Muscle of leg (tissue), 11 donors: ENCODE measurements around the gene TMEM150C. TPM values are rescaled to one million over a fixed set of nuclear protein-coding genes. Genes with fewer than 3 reads are reported as not detected.
"Not testable (repeated sequence)": the region's sequence is repeated elsewhere in the genome, so short reads cannot be mapped to it uniquely, and the experiment has no call there.

Experiments used
- DNase-seq: peaks from one replicate; pipeline ENCODE4 v3.0.0; 2013
- H3K27ac ChIP-seq: one replicate; pipeline ENCODE4 v1.5.1; 2013; ENCODE audit warnings: mild to moderate bottlenecking, low read length, control low read depth
- H3K27me3 ChIP-seq: one replicate; pipeline ENCODE4 v1.6.1; 2013; ENCODE audit warnings: low read length; ENCODE audit not compliant: control insufficient read depth, insufficient read depth
- H3K36me3 ChIP-seq: one replicate; pipeline ENCODE4 v1.6.1; 2013; ENCODE audit warnings: low read length; ENCODE audit not compliant: control insufficient read depth, insufficient read depth
- H3K4me1 ChIP-seq: one replicate; pipeline ENCODE4 v1.6.1; 2013; ENCODE audit warnings: low read length; ENCODE audit not compliant: control insufficient read depth, insufficient read depth
- H3K4me3 ChIP-seq: one replicate; pipeline ENCODE4 v1.5.1; 2013; ENCODE audit warnings: low read length, control low read depth
- H3K9me3 ChIP-seq: replicated peaks from 2 replicates; pipeline ENCODE4 v1.6.1; 2013; ENCODE audit warnings: low read depth, low read length; ENCODE audit not compliant: control insufficient read depth
- WGBS: methylation state at CpG from one replicate; pipeline ENCODE4 v1.1.5; 2013; ENCODE audit warnings: missing lambda C conversion rate; ENCODE audit not compliant: insufficient coverage; 5-methylcytosine and 5-hydroxymethylcytosine counted together
- polyA plus RNA-seq, 8 donors: library from polyadenylated mRNA; unstranded; fragments of 120-200 nt; gene quantifications; one replicate each; pipeline versions ENCODE4 v1.2.1 to v1.2.3, GENCODE V29; 2013; ENCODE audit warnings: inconsistent platforms in 1 of 8, low replicate concordance in 1 of 8; ENCODE audit not compliant: insufficient read length in 8 of 8, insufficient read depth in 1 of 8
- total RNA-seq: library from RNA; stranded (reverse); fragments of 120-200 nt; gene quantifications from one replicate; pipeline ENCODE4 v1.2.4, GENCODE V29; 2013

The TMEM150C gene
- total and polyA plus RNA-seq, 9 donors, result 2.6 to 6.3 (median 3.3) TPM

GRCh38 chr4:82577451-82577850 is 15.7 kb upstream of the TMEM150C start:
- Histone ChIP-seq H3K9me3 (no peaks in the 10 kb centered on the region), H3K27ac (no peak overlapping the region), H3K36me3 (no peaks in the 10 kb centered on the region), H3K4me1 (no peaks in the 10 kb centered on the region), H3K27me3 (no peaks in the 10 kb centered on the region), H3K4me3 (no peak overlapping the region)
- no peak for DNase-seq
- 100% methylated on average over 1 of the region's 1 CpG for WGBS

DNA sequence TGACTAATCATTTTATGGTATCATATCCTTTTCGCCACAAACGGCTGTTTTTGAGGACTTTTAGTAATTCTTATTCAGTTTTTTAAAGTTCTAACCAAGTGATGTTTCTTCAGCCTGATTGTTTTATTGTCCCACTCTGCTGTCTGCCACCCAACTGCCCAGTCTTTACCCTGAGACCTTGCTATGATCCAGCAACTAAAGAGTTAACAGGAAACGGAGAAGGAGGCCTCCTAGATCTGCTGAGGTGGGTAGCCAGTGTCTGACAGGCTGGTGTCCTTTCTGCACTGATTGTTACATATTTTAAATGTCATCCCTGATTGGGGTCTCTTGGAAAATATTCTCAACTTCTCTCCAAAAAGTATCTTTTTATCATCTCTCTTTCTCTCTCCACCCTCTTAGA is 7.9 kb upstream of the TMEM150C start:
- no peak for DNase-seq
- WGBS, result no CpG with 5 or more reads among the region's 3 CpGs
- Histone ChIP-seq H3K4me3 (no peak overlapping the region), H3K4me1 (no peaks in the 10 kb centered on the region), H3K27ac (no peak overlapping the region), H3K36me3 (no peaks in the 10 kb centered on the region), H3K27me3 (no peaks in the 10 kb centered on the region), H3K9me3 (no peaks in the 10 kb centered on the region)

DNA sequence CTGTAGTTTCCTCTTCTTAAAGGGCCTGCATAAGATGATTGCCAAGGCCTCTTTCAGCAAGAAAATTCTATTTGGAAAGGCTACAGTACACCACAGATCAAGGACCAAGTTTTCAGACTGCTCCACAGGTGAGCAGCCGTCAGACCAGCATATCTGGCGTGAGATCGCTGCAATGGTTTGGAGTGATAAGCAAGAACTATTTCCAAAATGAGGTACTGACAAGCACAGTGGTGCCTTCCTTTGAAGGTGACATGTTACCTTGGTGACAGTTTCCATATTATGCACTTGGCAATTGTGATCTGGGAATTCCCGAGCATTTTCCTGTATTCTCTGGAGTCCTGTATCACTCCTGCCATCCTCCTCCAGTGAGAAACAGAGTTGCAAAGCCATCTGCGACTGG is 7.3 kb upstream of the TMEM150C start:
- DNase-seq, result no peak
- no peak overlapping the region for H3K27ac ChIP-seq
- H3K4me3 ChIP-seq, result no peak overlapping the region
- H3K36me3 ChIP-seq, result no peaks in the 10 kb centered on the region
- WGBS, result 75% methylated on average over 4 of the region's 5 CpGs
- H3K27me3 ChIP-seq, result no peaks in the 10 kb centered on the region
- H3K4me1 ChIP-seq, result no peaks in the 10 kb centered on the region
- H3K9me3 ChIP-seq, result no peaks in the 10 kb centered on the region

DNA sequence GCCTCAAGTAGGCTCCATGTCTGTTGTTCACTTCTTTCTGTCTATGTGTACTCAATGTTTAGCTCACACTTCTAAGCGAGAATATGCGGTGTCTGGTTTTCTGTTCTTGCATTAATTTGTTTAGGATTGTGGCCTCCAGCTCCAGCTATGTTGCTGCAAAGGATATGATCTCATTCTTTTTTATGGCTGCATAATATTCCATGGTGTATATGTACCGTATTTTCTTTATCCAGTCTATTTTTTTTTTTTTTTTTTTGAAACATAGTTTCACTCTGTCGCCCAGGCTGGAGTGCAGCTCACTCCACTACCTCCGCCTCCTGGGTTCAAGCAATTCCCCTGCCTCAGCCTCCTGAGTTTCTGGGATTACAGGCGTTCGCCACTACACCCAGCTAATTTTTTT is 5.7 kb upstream of the TMEM150C start:
- no peak overlapping the region for H3K4me3 ChIP-seq
- peaks cover 2% of the 10 kb centered on the region for H3K27me3 ChIP-seq
- DNase-seq, result no peak
- H3K36me3 ChIP-seq, result no peaks in the 10 kb centered on the region
- H3K9me3 ChIP-seq, result no peaks in the 10 kb centered on the region
- H3K4me1 ChIP-seq, result peaks cover under 1% of the 10 kb centered on the region
- no CpG with 5 or more reads among the region's 7 CpGs for WGBS
- no peak overlapping the region for H3K27ac ChIP-seq

- H3K4me3 ChIP-seq, result no peak overlapping the region
- H3K27ac ChIP-seq, result no peak overlapping the region
Measured at GRCh38 chr4:82562564-82562854, 721 bp upstream of the TMEM150C start.

GRCh38 chr4:82560853-82561785 is 669 bp downstream of the TMEM150C start:
- peak; percentile 3 for DNase-seq
- H3K4me3 ChIP-seq, result peak overlapping the region; percentile 37
- no peaks in the 10 kb centered on the region for H3K36me3 ChIP-seq
- H3K27ac ChIP-seq, result no peak overlapping the region
- H3K27me3 ChIP-seq, result peaks cover 15% of the 10 kb centered on the region
- H3K9me3 ChIP-seq, result no peaks in the 10 kb centered on the region
- H3K4me1 ChIP-seq, result peaks cover 7% of the 10 kb centered on the region
- 9% methylated on average over 54 of the region's 61 CpGs for WGBS

More at GRCh38 chr4:82562564-82562854, 721 bp upstream of the TMEM150C start:
- Histone ChIP-seq H3K9me3 (no peaks in the 10 kb centered on the region), H3K36me3 (no peaks in the 10 kb centered on the region), H3K27me3 (peaks cover 15% of the 10 kb centered on the region), H3K4me1 (peaks cover 7% of the 10 kb centered on the region)
- WGBS, result 69% methylated on average over 4 of the region's 4 CpGs
- DNase-seq, result no peak

GRCh38 chr4:82559735-82560120 is 2.1 kb downstream of the TMEM150C start:
- Histone ChIP-seq H3K9me3 (no peaks in the 10 kb centered on the region), H3K27ac (no peak overlapping the region), H3K4me1 (peaks cover 7% of the 10 kb centered on the region), H3K36me3 (no peaks in the 10 kb centered on the region), H3K4me3 (no peak overlapping the region), H3K27me3 (peaks cover 15% of the 10 kb centered on the region)
- DNase-seq, result no peak
- WGBS, result 80% methylated on average over 1 of the region's 4 CpGs

DNA sequence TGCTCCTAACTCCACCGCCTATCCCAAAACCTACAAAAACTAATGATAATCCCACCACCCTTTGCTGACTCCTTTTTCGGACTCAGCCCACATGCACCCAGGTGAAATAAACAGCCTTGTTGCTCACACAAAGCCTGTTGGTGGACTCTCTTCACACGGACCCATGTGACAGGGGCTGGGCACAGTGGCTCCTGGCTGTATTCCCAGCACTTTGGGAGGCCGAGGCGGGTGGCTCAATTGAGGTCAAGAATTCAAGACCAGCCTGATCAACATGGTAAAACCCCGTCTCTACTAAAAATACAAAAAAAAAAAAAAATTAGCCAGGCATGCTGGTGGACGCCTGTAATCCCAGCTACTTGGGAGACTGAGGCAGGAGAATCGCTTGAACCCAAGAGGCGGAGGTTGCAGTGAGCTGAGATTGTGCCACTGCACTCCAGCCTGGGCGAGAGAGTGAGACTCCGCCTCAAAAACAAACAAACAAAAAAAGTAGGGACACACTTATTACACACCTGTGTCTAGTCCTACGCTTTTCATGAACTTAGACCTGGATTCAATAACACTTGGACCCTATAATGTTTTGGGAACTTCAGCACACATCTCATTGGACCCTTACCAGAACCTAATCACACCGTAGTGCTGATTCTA is 2.6 kb downstream of the TMEM150C start:
- H3K9me3 ChIP-seq, DNase-seq, H3K4me3 ChIP-seq, H3K36me3 ChIP-seq, H3K4me1 ChIP-seq, H3K27ac ChIP-seq: not testable (repeated sequence)
- 87% methylated on average over 4 of the region's 13 CpGs for WGBS
- H3K27me3 ChIP-seq, result peaks cover 15% of the 10 kb centered on the region

DNA sequence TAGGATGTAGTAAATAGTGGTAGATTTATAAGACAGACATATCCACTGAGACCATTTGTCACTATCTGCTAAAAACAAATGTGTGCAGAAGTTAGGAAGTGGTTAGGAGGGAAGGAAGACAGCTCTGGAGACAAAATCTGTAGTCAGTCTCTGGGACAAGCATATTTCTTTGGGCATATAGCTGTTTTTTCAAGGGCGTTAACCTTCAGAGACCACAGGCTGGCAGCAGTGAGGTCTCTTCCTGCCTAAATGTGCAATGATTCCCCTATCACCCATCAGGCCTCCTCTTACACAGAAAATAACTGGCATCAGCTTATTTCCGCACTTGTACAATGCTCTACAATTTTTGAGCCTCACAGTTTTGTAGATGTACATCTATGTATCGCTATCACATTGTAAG is 6.5 kb downstream of the TMEM150C start:
- no peak overlapping the region for H3K27ac ChIP-seq
- 80% methylated on average over 1 of the region's 3 CpGs for WGBS
- H3K36me3 ChIP-seq, result no peaks in the 10 kb centered on the region
- DNase-seq, result no peak
- H3K4me3 ChIP-seq, result no peak overlapping the region
- no peaks in the 10 kb centered on the region for H3K4me1 ChIP-seq
- no peaks in the 10 kb centered on the region for H3K9me3 ChIP-seq
- peaks cover 2% of the 10 kb centered on the region for H3K27me3 ChIP-seq

DNA sequence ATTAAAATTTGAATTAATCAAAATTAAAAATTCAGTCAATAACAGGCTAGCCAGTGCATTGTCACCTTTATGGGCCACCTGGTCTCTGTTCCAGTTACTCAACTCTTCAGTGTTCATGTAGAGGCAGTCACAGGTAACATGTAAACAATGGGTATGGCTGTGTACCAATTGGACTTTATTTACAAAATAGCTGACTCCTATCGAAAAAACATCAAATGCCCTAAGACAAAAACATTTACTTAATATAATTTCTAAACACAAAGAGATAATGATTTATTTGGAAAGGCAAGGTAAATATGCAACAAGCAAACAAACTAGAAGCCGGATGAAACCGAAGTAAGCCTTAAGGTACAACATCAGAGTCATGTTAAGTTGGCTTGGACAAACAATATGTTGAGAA is 8.8 kb downstream of the TMEM150C start:
- Histone ChIP-seq H3K27me3 (no peaks in the 10 kb centered on the region), H3K4me1 (no peaks in the 10 kb centered on the region), H3K36me3 (no peaks in the 10 kb centered on the region), H3K27ac (no peak overlapping the region), H3K9me3 (no peaks in the 10 kb centered on the region), H3K4me3 (no peak overlapping the region)
- WGBS, result no CpG with 5 or more reads among the region's 3 CpGs
- no peak for DNase-seq
